Kidney epithelial cell (primary cell): ENCODE data around the gene PHC3. TPM values are rescaled to one million over a fixed set of nuclear protein-coding genes. Genes with fewer than 3 reads are reported as not detected.

Source experiments
- DNase-seq: peaks from one replicate; pipeline ENCODE4 v3.0.0-alpha.2; 2010; ENCODE audit warnings: low read depth
- H3K27me3 ChIP-seq: 2 replicates; pipeline ENCODE4 v1.6.0; 2011; ENCODE audit warnings: low read length; ENCODE audit not compliant: control insufficient read depth, insufficient read depth
- H3K36me3 ChIP-seq: 2 replicates; pipeline ENCODE4 v1.5.1; 2011; ENCODE audit warnings: low read length; ENCODE audit not compliant: control insufficient read depth, insufficient read depth
- H3K4me3 ChIP-seq: 2 replicates; pipeline ENCODE4 v1.5.1; 2011; ENCODE audit warnings: low read depth, mild to moderate bottlenecking, control low read depth, low read length
- CTCF ChIP-seq: IDR thresholded peaks from 2 replicates; pipeline ENCODE4 v1.5.1; 2011; ENCODE audit warnings: mild to moderate bottlenecking, moderate library complexity, low read length, control low read depth, inconsistent platforms; ENCODE audit not compliant: insufficient read depth, poor library complexity, severe bottlenecking
- total RNA-seq: library from RNA; depleted of rRNA; stranded (reverse); fragments of >200 nt; gene quantifications from 2 replicates; pipeline ENCODE4 v1.2.3, GENCODE V29; 2015

The PHC3 gene, protein sequence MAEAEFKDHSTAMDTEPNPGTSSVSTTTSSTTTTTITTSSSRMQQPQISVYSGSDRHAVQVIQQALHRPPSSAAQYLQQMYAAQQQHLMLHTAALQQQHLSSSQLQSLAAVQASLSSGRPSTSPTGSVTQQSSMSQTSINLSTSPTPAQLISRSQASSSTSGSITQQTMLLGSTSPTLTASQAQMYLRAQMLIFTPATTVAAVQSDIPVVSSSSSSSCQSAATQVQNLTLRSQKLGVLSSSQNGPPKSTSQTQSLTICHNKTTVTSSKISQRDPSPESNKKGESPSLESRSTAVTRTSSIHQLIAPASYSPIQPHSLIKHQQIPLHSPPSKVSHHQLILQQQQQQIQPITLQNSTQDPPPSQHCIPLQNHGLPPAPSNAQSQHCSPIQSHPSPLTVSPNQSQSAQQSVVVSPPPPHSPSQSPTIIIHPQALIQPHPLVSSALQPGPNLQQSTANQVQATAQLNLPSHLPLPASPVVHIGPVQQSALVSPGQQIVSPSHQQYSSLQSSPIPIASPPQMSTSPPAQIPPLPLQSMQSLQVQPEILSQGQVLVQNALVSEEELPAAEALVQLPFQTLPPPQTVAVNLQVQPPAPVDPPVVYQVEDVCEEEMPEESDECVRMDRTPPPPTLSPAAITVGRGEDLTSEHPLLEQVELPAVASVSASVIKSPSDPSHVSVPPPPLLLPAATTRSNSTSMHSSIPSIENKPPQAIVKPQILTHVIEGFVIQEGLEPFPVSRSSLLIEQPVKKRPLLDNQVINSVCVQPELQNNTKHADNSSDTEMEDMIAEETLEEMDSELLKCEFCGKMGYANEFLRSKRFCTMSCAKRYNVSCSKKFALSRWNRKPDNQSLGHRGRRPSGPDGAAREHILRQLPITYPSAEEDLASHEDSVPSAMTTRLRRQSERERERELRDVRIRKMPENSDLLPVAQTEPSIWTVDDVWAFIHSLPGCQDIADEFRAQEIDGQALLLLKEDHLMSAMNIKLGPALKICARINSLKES
- total RNA-seq = 22.4 and 33.1 TPM in 2 replicates

DNA sequence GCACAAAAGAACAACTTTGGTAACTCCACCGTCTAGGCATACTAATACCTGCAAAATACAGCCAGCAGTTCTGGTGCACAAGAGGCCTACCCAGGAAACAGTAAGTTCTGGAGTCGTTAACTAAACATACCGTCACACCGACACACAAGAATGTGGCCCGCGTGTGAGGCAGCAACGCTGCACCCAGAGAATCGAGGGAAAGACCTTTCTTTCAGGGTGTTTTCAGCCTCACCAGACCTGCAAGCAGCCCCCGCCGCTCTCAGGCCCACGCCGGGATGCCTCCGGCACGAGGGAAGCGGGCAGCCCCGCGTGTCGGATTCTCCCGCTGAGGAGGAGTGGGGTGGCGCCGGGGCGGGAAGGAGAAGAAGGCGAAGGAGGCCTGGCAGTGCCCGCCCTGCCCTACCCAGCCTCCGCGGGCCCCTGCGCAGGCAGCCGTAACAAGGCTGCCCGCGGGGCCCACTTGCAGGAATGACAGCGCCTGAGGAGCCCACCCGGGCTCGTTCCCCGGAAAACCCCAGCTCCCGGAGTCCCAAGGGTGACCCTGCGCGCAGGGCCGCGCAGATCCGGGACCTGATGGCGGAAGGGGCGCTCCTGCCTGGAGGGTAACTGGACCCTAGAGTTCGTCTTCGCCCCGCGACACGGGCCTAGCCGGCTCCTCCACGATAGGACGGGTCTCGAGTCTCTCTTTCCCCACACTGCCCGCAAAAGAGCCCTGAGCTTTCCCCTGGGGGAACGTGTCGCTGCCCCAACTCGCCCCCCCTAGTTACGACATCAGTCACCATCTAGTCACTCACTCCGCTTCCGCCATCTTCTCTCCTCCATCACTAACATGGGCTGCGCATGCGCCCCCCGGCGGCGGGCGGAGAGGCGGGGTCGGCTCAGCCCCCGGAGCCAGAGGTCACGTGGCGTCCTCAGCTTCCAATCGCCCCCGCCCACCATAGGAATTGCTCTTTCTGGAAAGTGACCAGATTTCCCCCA lies at the start of gene PHC3:
Gene PHC3 (minus strand): TSS at position 826 of the 978 bp plus-strand sequence. CDS start 18 bp downstream, at position 808.
- no peak for TF ChIP-seq CTCF
- Histone ChIP-seq H3K4me3 (peak within 1 kb of the TSS; percentile 74), H3K27me3 (no peaks in the 10 kb centered on the region), H3K36me3 (no peaks in the 10 kb centered on the region)
- peak; percentile 43 for DNase-seq

GRCh38 chr3:170228093-170228766 lies 46.7 kb upstream of the PHC3 start:
- no peaks in the 10 kb centered on the region for H3K27me3 ChIP-seq
- H3K4me3 ChIP-seq = no peak overlapping the region
- no peak for DNase-seq
- no peaks in the 10 kb centered on the region for H3K36me3 ChIP-seq
- no peak for TF ChIP-seq CTCF

GRCh38 chr3:170226426-170226960 lies 45.0 kb upstream of the PHC3 start:
- Histone ChIP-seq H3K27me3 (no peaks in the 10 kb centered on the region), H3K4me3 (no peak overlapping the region), H3K36me3 (no peaks in the 10 kb centered on the region)
- TF ChIP-seq CTCF = no peak
- DNase-seq = no peak

- Histone ChIP-seq H3K4me3 (no peak overlapping the region), H3K36me3 (no peaks in the 10 kb centered on the region), H3K27me3 (no peaks in the 10 kb centered on the region)
- no peak for DNase-seq
- no peak for TF ChIP-seq CTCF
Observed at GRCh38 chr3:170225166-170225565, 43.6 kb upstream of the PHC3 start.
